ENCODE data around the gene FSTL5. TPM values are rescaled to one million over a fixed set of nuclear protein-coding genes. Genes with fewer than 3 reads are reported as not detected.

FSTL5 gene
- total and polyA plus RNA-seq, 9 of the 15 experiments (the other 6 are each of a cell fraction or from before 2014, with no cell fraction given), result 0.09 to 3.1 (median 0.50) TPM; not detected in 1

DNA sequence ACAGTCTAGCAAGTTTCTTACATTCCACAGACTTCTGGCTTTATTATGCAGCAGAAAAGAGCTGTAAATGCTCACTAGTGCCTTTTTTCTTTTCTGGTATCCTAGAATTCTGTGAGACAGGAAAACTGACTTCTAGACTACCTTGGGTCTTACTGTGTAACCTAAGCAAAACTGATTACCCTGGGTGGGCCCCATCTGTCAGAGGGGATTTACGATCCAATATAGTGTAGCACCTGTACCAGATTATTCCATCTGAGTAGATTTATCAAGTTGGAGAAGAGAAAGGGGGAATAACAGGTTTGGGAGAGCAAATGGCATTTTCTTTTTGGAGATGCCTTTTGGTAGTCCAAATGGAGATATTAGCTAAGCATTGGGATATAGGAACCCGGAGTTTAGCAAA is 46.7 kb downstream of the FSTL5 start:
- no TSS peak for BruUV-seq (replicated peaks)
- intact Hi-C loops (cut with micrococcal nuclease), result no loop called here
- no CpG with 5 or more reads among the region's 2 CpGs for WGBS (ENCODE audit: insufficient coverage, low coverage, missing lambda C conversion rate)
- Histone ChIP-seq H2AFZ (ENCODE audit: low read depth, low read length) (no peak overlapping the region), H4K20me1 (replicated peaks; ENCODE audit: control insufficient read depth, insufficient read depth, low read length) (no peaks in the 10 kb centered on the region), H3K36me3 (ENCODE audit: control insufficient read depth, insufficient read depth, low read length) (no peaks in the 10 kb centered on the region), H3K9ac (ENCODE audit: insufficient read depth in 1 of 2, low read depth in 2 of 2, low read length in 2 of 2) (no peak overlapping the region), H3K79me2 (ENCODE audit: control insufficient read depth, insufficient read depth, low read length) (no peaks in the 10 kb centered on the region), H3K9me1 (ENCODE audit: control insufficient read depth, insufficient read depth, low read length) (no peaks in the 10 kb centered on the region), H3K4me2 (ENCODE audit: insufficient read depth, low read length) (no peak overlapping the region), H3K27ac (ENCODE audit: extremely low read depth, low read depth, low read length) (no peak overlapping the region), H3K9me3 (replicated peaks; ENCODE audit: control insufficient read depth, insufficient read depth, low read depth, low read length) (no peaks in the 10 kb centered on the region), H3K4me1 (replicated peaks in 1 of 2; ENCODE audit: control insufficient read depth in 2 of 2, insufficient read depth in 2 of 2, low read length in 2 of 2) (no peaks in the 10 kb centered on the region), H3K4me3 (no peak overlapping the region), H3K27me3 (ENCODE audit: control insufficient read depth in 2 of 2, insufficient read depth in 2 of 2, low read length in 2 of 2) (no peaks in the 10 kb centered on the region)
- ATAC-seq, result no peak
- no peak for DNase-seq (ENCODE audit: extremely low read depth in 1 of 4, low spot score in 3 of 4)
- in situ Hi-C loops (cut with MboI), result no loop called here
- POLR2A ChIA-PET, result no interaction called here
- CTCF ChIA-PET (ENCODE audit: low intra/inter-chr PET ratio), result no interaction called here
- FAIRE-seq, result no peak
- TF ChIP-seq, protein P1, sequence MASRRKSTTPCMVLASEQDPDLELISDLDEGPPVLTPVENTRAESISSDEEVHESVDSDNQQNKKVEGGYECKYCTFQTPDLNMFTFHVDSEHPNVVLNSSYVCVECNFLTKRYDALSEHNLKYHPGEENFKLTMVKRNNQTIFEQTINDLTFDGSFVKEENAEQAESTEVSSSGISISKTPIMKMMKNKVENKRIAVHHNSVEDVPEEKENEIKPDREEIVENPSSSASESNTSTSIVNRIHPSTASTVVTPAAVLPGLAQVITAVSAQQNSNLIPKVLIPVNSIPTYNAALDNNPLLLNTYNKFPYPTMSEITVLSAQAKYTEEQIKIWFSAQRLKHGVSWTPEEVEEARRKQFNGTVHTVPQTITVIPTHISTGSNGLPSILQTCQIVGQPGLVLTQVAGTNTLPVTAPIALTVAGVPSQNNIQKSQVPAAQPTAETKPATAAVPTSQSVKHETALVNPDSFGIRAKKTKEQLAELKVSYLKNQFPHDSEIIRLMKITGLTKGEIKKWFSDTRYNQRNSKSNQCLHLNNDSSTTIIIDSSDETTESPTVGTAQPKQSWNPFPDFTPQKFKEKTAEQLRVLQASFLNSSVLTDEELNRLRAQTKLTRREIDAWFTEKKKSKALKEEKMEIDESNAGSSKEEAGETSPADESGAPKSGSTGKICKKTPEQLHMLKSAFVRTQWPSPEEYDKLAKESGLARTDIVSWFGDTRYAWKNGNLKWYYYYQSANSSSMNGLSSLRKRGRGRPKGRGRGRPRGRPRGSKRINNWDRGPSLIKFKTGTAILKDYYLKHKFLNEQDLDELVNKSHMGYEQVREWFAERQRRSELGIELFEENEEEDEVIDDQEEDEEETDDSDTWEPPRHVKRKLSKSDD (conservative IDR thresholded peaks at IDR 0.05; ENCODE audit: low read length), result no peak
- no peak for TF ChIP-seq FOXA1 (IDR thresholded peaks at IDR 0.05; ENCODE audit: borderline replicate concordance)
- TF ChIP-seq, protein P2, sequence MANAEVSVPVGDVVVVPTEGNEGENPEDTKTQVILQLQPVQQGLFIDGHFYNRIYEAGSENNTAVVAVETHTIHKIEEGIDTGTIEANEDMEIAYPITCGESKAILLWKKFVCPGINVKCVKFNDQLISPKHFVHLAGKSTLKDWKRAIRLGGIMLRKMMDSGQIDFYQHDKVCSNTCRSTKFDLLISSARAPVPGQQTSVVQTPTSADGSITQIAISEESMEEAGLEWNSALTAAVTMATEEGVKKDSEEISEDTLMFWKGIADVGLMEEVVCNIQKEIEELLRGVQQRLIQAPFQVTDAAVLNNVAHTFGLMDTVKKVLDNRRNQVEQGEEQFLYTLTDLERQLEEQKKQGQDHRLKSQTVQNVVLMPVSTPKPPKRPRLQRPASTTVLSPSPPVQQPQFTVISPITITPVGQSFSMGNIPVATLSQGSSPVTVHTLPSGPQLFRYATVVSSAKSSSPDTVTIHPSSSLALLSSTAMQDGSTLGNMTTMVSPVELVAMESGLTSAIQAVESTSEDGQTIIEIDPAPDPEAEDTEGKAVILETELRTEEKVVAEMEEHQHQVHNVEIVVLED (CRISPR knock-in tag; IDR thresholded peaks at IDR 0.05), result no peak
- no peak for TF ChIP-seq E2F3 (CRISPR knock-in tag; IDR thresholded peaks at IDR 0.05)
- TF ChIP-seq RBM22 (IDR thresholded peaks at IDR 0.05; ENCODE audit: low read depth, low read length, poor library complexity, severe bottlenecking), result no peak
- TF ChIP-seq, protein P3, sequence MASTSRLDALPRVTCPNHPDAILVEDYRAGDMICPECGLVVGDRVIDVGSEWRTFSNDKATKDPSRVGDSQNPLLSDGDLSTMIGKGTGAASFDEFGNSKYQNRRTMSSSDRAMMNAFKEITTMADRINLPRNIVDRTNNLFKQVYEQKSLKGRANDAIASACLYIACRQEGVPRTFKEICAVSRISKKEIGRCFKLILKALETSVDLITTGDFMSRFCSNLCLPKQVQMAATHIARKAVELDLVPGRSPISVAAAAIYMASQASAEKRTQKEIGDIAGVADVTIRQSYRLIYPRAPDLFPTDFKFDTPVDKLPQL (IDR thresholded peaks at IDR 0.05; ENCODE audit: extremely low read depth, insufficient read length), result no peak
- no peak for TF ChIP-seq PPARD (CRISPR knock-in tag; IDR thresholded peaks at IDR 0.05)
- TF ChIP-seq RFX5 (IDR thresholded peaks at IDR 0.05; ENCODE audit: low read depth, low read length), result no peak
